Neuronal stem cell (in vitro differentiated cells): ENCODE results near the gene LRRC42.

Source experiments
- DNase-seq: peaks from one replicate; pipeline ENCODE4 v3.0.0-alpha.2; 2013; ENCODE audit warnings: low spot score
- H2AFZ ChIP-seq: one replicate; pipeline ENCODE4 v1.6.1; 2013; ENCODE audit warnings: mild to moderate bottlenecking, low read length, inconsistent platforms
- H2AK5ac ChIP-seq: 2 replicates; pipeline ENCODE4 v1.6.1; 2013; ENCODE audit warnings: low read depth, mild to moderate bottlenecking, inconsistent platforms, low read length, moderate library complexity, mixed read lengths
- H2BK120ac ChIP-seq: 2 replicates; pipeline ENCODE4 v1.6.1; 2013; ENCODE audit warnings: low read depth, mild to moderate bottlenecking, inconsistent platforms, low read length, moderate library complexity, mixed read lengths
- H2BK12ac ChIP-seq: one replicate; pipeline ENCODE4 v1.6.1; 2013; ENCODE audit warnings: low read length, inconsistent platforms
- H2BK15ac ChIP-seq: 2 replicates; pipeline ENCODE4 v1.6.1; 2013; ENCODE audit warnings: mild to moderate bottlenecking, low read length, inconsistent platforms, mixed read lengths
- H2BK5ac ChIP-seq: one replicate; pipeline ENCODE4 v1.6.1; 2013; ENCODE audit warnings: inconsistent platforms, mild to moderate bottlenecking, low read length, moderate library complexity
- H3K14ac ChIP-seq: one replicate; pipeline ENCODE4 v1.6.1; 2013; ENCODE audit warnings: low read length, inconsistent platforms
- H3K18ac ChIP-seq: 2 replicates; pipeline ENCODE4 v1.6.1; 2013; ENCODE audit warnings: low read length, inconsistent platforms
- H3K23ac ChIP-seq: 2 replicates; pipeline ENCODE4 v1.6.1; 2013; ENCODE audit warnings: low read depth, mild to moderate bottlenecking, mixed read lengths, low read length, inconsistent platforms; ENCODE audit not compliant: poor library complexity
- H3K27ac ChIP-seq: replicated peaks from 3 replicates; pipeline ENCODE4 v1.5.1; 2013; ENCODE audit warnings: low read length, inconsistent platforms
- H3K27me3 ChIP-seq, 3 experiments: 2 replicates each; pipeline ENCODE4 v1.6.1; 2013; ENCODE audit warnings: low read length in 3 of 3, mild to moderate bottlenecking in 2 of 3, inconsistent platforms in 1 of 3, low read depth in 1 of 3, mixed read lengths in 1 of 3, moderate library complexity in 1 of 3; ENCODE audit not compliant: control insufficient read depth in 3 of 3, insufficient read depth in 3 of 3
- H3K36me3 ChIP-seq, 2 donors: replicated peaks in 1 of 2; 2 replicates each; pipeline ENCODE4 v1.6.1; 2013; ENCODE audit warnings: low read length in 2 of 2; ENCODE audit not compliant: control insufficient read depth in 2 of 2, insufficient read depth in 2 of 2
- H3K4ac ChIP-seq: 2 replicates; pipeline ENCODE4 v1.6.1; 2013; ENCODE audit warnings: inconsistent platforms, mild to moderate bottlenecking, low read length, moderate library complexity
- H3K4me1 ChIP-seq, 2 donors: 1 replicate in 1 of 2; 2 replicates in 1 of 2; pipeline ENCODE4 v1.6.1; 2013; ENCODE audit warnings: low read length in 2 of 2, low read depth in 1 of 2; ENCODE audit not compliant: control insufficient read depth in 2 of 2, insufficient read depth in 1 of 2
- H3K4me2 ChIP-seq: one replicate; pipeline ENCODE4 v1.6.1; 2013; ENCODE audit warnings: mild to moderate bottlenecking, low read length, inconsistent platforms; ENCODE audit not compliant: insufficient read depth, poor library complexity, severe bottlenecking
- H3K4me3 ChIP-seq, 2 donors: 2 replicates each; pipeline ENCODE4 v1.5.1; 2013; ENCODE audit warnings: low read length in 2 of 2, mild to moderate bottlenecking in 2 of 2, inconsistent platforms in 1 of 2, moderate library complexity in 1 of 2
- H3K79me1 ChIP-seq: one replicate; pipeline ENCODE4 v1.6.1; 2013; ENCODE audit warnings: low read depth, mild to moderate bottlenecking, inconsistent platforms, low read length, moderate library complexity
- H3K9ac ChIP-seq: one replicate; pipeline ENCODE4 v1.6.1; 2013; ENCODE audit warnings: mild to moderate bottlenecking, low read depth, low read length, inconsistent platforms; ENCODE audit not compliant: poor library complexity
- H3K9me3 ChIP-seq, 2 donors: replicated peaks in 1 of 2; 2 replicates each; pipeline versions ENCODE3 to v1.6.1; 2013; ENCODE audit warnings: low read length in 2 of 2, mild to moderate bottlenecking in 2 of 2, inconsistent platforms in 1 of 2, low read depth in 1 of 2, mixed read lengths in 1 of 2, moderate library complexity in 1 of 2; ENCODE audit not compliant: control insufficient read depth in 2 of 2, insufficient read depth in 1 of 2
- H4K8ac ChIP-seq: one replicate; pipeline ENCODE4 v1.6.1; 2013; ENCODE audit warnings: low read depth, mild to moderate bottlenecking, inconsistent platforms, low read length, moderate library complexity
- H4K91ac ChIP-seq: one replicate; pipeline ENCODE4 v1.6.1; 2013; ENCODE audit warnings: low read length, low read depth, mild to moderate bottlenecking, inconsistent platforms; ENCODE audit not compliant: poor library complexity
- WGBS, 2 donors: extraction: QIAGEN DNeasy Blood & Tissue Kit; methylation state at CpG; one replicate each; pipeline ENCODE4 v1.1.7; 2013; ENCODE audit warnings: missing lambda C conversion rate in 2 of 2, mixed read lengths in 1 of 2; ENCODE audit not compliant: insufficient read length in 2 of 2, insufficient replicate concordance in 1 of 2; ENCODE audit errors: extremely low coverage in 2 of 2; 5-methylcytosine and 5-hydroxymethylcytosine counted together

The LRRC42 gene

GRCh38 chr1:54010415-54011117 lies 64.4 kb downstream of the LRRC42 start:
- H3K36me3 ChIP-seq = no peaks in the 10 kb centered on the region
- no peak overlapping the region for H2BK120ac ChIP-seq
- no peak overlapping the region for H2AFZ ChIP-seq
- no peak overlapping the region for H4K91ac ChIP-seq
- no peak overlapping the region for H3K4me2 ChIP-seq
- peaks cover 0 to 1% of the 10 kb centered on the region in 2 donors for H3K4me1 ChIP-seq
- no peak for DNase-seq
- H2BK12ac ChIP-seq = no peak overlapping the region
- no CpG with 5 or more reads among the region's 5 CpGs for WGBS, 2 donors
- no peak overlapping the region for H3K4me3 ChIP-seq
- H3K23ac ChIP-seq = no peak overlapping the region
- no peak overlapping the region for H2BK5ac ChIP-seq
- H3K18ac ChIP-seq = no peak overlapping the region
- H3K14ac ChIP-seq = no peak overlapping the region
- no peaks in the 10 kb centered on the region for H3K79me1 ChIP-seq
- no peak overlapping the region for H3K27ac ChIP-seq
- no peak overlapping the region for H4K8ac ChIP-seq
- H2BK15ac ChIP-seq = no peak overlapping the region
- H3K4ac ChIP-seq = no peak overlapping the region
- H3K9ac ChIP-seq = no peak overlapping the region
- no peak overlapping the region for H2AK5ac ChIP-seq
- H3K9me3 ChIP-seq = no peaks in the 10 kb centered on the region
- peaks cover 0 to 37% (median 0%) of the 10 kb centered on the region in 3 experiments for H3K27me3 ChIP-seq

GRCh38 chr1:54011316-54012007 lies 65.3 kb downstream of the LRRC42 start:
- Histone ChIP-seq H3K36me3 (no peaks in the 10 kb centered on the region), H2BK120ac (no peak overlapping the region), H2BK15ac (no peak overlapping the region), H3K9ac (no peak overlapping the region), H4K8ac (no peak overlapping the region), H3K23ac (no peak overlapping the region), H2BK5ac (no peak overlapping the region), H3K79me1 (no peaks in the 10 kb centered on the region), H3K18ac (no peak overlapping the region), H2AK5ac (peak overlapping the region; percentile 57), H2BK12ac (no peak overlapping the region), H3K4me1 (peaks cover 0 to 1% of the 10 kb centered on the region in 2 donors), H3K9me3 (no peaks in the 10 kb centered on the region), H3K14ac (no peak overlapping the region), H2AFZ (no peak overlapping the region), H3K4me3 (no peak overlapping the region), H3K27me3 (peaks cover 0 to 35% (median 0%) of the 10 kb centered on the region in 3 experiments), H3K4me2 (no peak overlapping the region), H3K4ac (no peak overlapping the region), H4K91ac (no peak overlapping the region), H3K27ac (no peak overlapping the region)
- no peak for DNase-seq
- WGBS, 2 donors = no CpG with 5 or more reads among the region's 9 CpGs

DNA sequence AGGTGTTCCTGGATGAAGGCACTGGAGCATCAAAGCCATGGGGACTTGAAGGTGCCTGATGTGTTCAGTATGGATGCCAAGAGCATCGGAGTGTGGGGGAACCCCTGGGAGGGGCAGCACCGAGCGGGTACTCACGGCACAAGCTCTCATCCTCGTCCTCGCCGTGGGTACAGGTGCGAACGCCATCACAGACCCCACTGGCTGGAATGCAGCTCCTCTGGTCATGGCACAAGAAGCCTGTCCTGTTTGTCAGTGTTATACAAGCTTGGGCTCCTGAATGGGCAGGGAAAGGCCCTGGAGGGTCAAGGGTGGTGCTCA lies 65.8 kb downstream of the LRRC42 start:
- H3K9me3 ChIP-seq = no peaks in the 10 kb centered on the region
- H3K4me2 ChIP-seq = no peak overlapping the region
- no peak overlapping the region for H3K4me3 ChIP-seq
- no peak overlapping the region for H4K91ac ChIP-seq
- WGBS, 2 donors = no CpG with 5 or more reads among the region's 9 CpGs
- DNase-seq = no peak
- no peak overlapping the region for H2BK5ac ChIP-seq
- no peak overlapping the region for H3K4ac ChIP-seq
- H3K79me1 ChIP-seq = no peaks in the 10 kb centered on the region
- no peak overlapping the region for H2BK120ac ChIP-seq
- H2AFZ ChIP-seq = no peak overlapping the region
- no peak overlapping the region for H3K9ac ChIP-seq
- H3K36me3 ChIP-seq = no peaks in the 10 kb centered on the region
- no peak overlapping the region for H4K8ac ChIP-seq
- peaks cover 0 to 1% of the 10 kb centered on the region in 2 donors for H3K4me1 ChIP-seq
- no peak overlapping the region for H3K27ac ChIP-seq
- no peak overlapping the region for H3K18ac ChIP-seq
- no peak overlapping the region for H2BK12ac ChIP-seq
- peak overlapping the region; percentile 50 for H3K14ac ChIP-seq
- no peak overlapping the region for H3K23ac ChIP-seq
- peaks cover 0 to 34% (median 0%) of the 10 kb centered on the region in 3 experiments for H3K27me3 ChIP-seq
- no peak overlapping the region for H2BK15ac ChIP-seq
- peak overlapping the region; percentile 57 for H2AK5ac ChIP-seq

DNA sequence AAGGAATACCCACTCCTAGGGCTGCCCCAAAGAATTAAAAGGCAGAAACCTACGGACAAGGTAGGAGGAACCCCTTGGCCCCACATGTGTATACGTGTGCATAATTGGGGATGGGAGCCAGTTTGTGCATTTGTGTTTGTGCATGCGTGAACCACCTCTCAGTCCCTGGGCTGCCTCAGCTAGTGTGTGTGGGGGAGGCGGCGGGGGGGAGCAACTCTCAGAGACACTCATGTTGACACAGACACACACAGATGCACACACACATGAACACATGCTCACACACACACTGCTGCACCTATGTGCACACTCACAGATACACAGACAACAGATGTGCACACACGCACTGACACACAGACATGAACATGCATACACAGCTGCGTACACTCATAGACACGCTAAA lies 66.7 kb downstream of the LRRC42 start:
- no peak overlapping the region for H2AFZ ChIP-seq
- H3K4me1 ChIP-seq = peaks cover 0 to 1% of the 10 kb centered on the region in 2 donors
- DNase-seq = no peak
- no peak overlapping the region for H2BK15ac ChIP-seq
- H3K4me3 ChIP-seq = no peak overlapping the region
- peak overlapping the region; percentile 40 for H3K18ac ChIP-seq
- H3K14ac ChIP-seq = peak overlapping the region; percentile 73
- H2BK120ac ChIP-seq = no peak overlapping the region
- H4K8ac ChIP-seq = no peak overlapping the region
- no peaks in the 10 kb centered on the region for H3K79me1 ChIP-seq
- peak overlapping the region; percentile 82 for H3K23ac ChIP-seq
- H2AK5ac ChIP-seq = peak overlapping the region; percentile 13
- no peak overlapping the region for H3K27ac ChIP-seq
- no peak overlapping the region for H3K9ac ChIP-seq
- no peaks in the 10 kb centered on the region for H3K36me3 ChIP-seq
- no peak overlapping the region for H2BK5ac ChIP-seq
- peak overlapping the region; percentile 35 for H2BK12ac ChIP-seq
- WGBS, 2 donors = no CpG with 5 or more reads among the region's 8 CpGs
- H4K91ac ChIP-seq = no peak overlapping the region
- peaks cover 0 to 43% (median 0%) of the 10 kb centered on the region in 3 experiments for H3K27me3 ChIP-seq
- no peak overlapping the region for H3K4ac ChIP-seq
- no peak overlapping the region for H3K4me2 ChIP-seq
- H3K9me3 ChIP-seq = no peaks in the 10 kb centered on the region
